Vagina (tissue), 2 donors: ENCODE results near the gene MX2.

Experiments
- CTCF ChIP-seq, 3 experiments: fragments of 450-650 bp in 2 of 3; fragments of 200-600 bp in 1 of 3; sonication (generic) in 1 of 3; IDR thresholded peaks; one replicate each; pipeline ENCODE4 v1.5.1; 2017 to 2019; ENCODE audit warnings: antibody characterized with exemption in 3 of 3, mild to moderate bottlenecking in 2 of 3, moderate library complexity in 2 of 3
- POLR2A ChIP-seq, 2 donors: fragments of 450-650 bp; IDR thresholded peaks; one replicate each; pipeline ENCODE4 v1.6.1; 2017; ENCODE audit warnings: antibody characterized with exemption in 2 of 2, mild to moderate bottlenecking in 2 of 2, moderate library complexity in 2 of 2
- POLR2AphosphoS5 ChIP-seq, 2 donors: sonication (generic); formaldehyde crosslinking; IDR thresholded peaks; one replicate each; pipeline ENCODE4 v1.9.0; 2017; ENCODE audit warnings: antibody characterized with exemption in 2 of 2, mild to moderate bottlenecking in 2 of 2, low read depth in 1 of 2; ENCODE audit not compliant: insufficient read depth in 1 of 2

GRCh38 chr21:41428311-41428710 lies 66.5 kb downstream of the MX2 start:
- TF ChIP-seq POLR2A (IDR thresholded peaks at IDR 0.05), result no peak
- no peak for TF ChIP-seq CTCF (IDR thresholded peaks at IDR 0.05)
- no peak for TF ChIP-seq POLR2AphosphoS5 (IDR thresholded peaks at IDR 0.05; ENCODE audit: insufficient read depth in 1 of 2, low read depth in 1 of 2)
